ENCODE measurements around the gene ELK3.

ELK3 gene

GRCh38 chr12:96225994-96226399 lies 31.8 kb downstream of the ELK3 start:
- H3K4me3 ChIP-seq (replicated peaks; ENCODE audit: low read depth, low read length), result no peak overlapping the region
- no peak for TF ChIP-seq CTCF (IDR thresholded peaks at IDR 0.05; ENCODE audit: low read length, missing control alignments)
- peak; percentile 40 for DNase-seq (ENCODE audit: low read depth)

- TF ChIP-seq CTCF (IDR thresholded peaks at IDR 0.05; ENCODE audit: low read length, missing control alignments), result no peak
- no peak overlapping the region for H3K4me3 ChIP-seq (replicated peaks; ENCODE audit: low read depth, low read length)
- DNase-seq (ENCODE audit: low read depth), result no peak
Observed at GRCh38 chr12:96226401-96226800, 32.2 kb downstream of the ELK3 start.

- no peak for TF ChIP-seq CTCF (IDR thresholded peaks at IDR 0.05; ENCODE audit: low read length, missing control alignments)
- no peak overlapping the region for H3K4me3 ChIP-seq (replicated peaks; ENCODE audit: low read depth, low read length)
- DNase-seq (ENCODE audit: low read depth), result no peak
Observed at GRCh38 chr12:96226801-96227348, 32.7 kb downstream of the ELK3 start.

GRCh38 chr12:96227365-96228106 lies 33.4 kb downstream of the ELK3 start:
- no peak for DNase-seq (ENCODE audit: low read depth)
- TF ChIP-seq CTCF (IDR thresholded peaks at IDR 0.05; ENCODE audit: low read length, missing control alignments), result no peak
- no peak overlapping the region for H3K4me3 ChIP-seq (replicated peaks; ENCODE audit: low read depth, low read length)

- no peak for TF ChIP-seq CTCF (IDR thresholded peaks at IDR 0.05; ENCODE audit: low read length, missing control alignments)
- no peak overlapping the region for H3K4me3 ChIP-seq (replicated peaks; ENCODE audit: low read depth, low read length)
- DNase-seq (ENCODE audit: low read depth), result no peak
Observed at GRCh38 chr12:96228566-96229248, 34.5 kb downstream of the ELK3 start.

GRCh38 chr12:96230646-96231045 lies 36.5 kb downstream of the ELK3 start:
- no peak for DNase-seq (ENCODE audit: low read depth)

More at GRCh38 chr12:96230646-96231045, 36.5 kb downstream of the ELK3 start:
- H3K4me3 ChIP-seq (replicated peaks; ENCODE audit: low read depth, low read length), result no peak overlapping the region
- TF ChIP-seq CTCF (IDR thresholded peaks at IDR 0.05; ENCODE audit: low read length, missing control alignments), result no peak
